HepG2 (cell line): ENCODE results near the gene HAGHL.

Experiments used
- ATF1 ChIP-seq: IDR thresholded peaks from 2 replicates; pipeline ENCODE4 v1.6.1; 2016; ENCODE audit warnings: mild to moderate bottlenecking, control low read depth
- CEBPB ChIP-seq: IDR thresholded peaks from 2 replicates; pipeline ENCODE4 v1.6.1; 2011; ENCODE audit warnings: low read depth, low read length, improper control_type of control experiment, borderline replicate concordance
- ESRRA ChIP-seq: sonication (generic); formaldehyde crosslinking; IDR thresholded peaks from 2 replicates; pipeline ENCODE4 v1.5.1; 2020; ENCODE audit warnings: mild to moderate bottlenecking, low read depth, missing genetic modification reagents
- RFX3 ChIP-seq: IDR thresholded peaks from 2 replicates; pipeline ENCODE4 v1.6.1; 2016; ENCODE audit warnings: missing biosample characterization, missing genetic modification reagents

- TF ChIP-seq RFX3 (CRISPR knock-in tag) = no peak
- TF ChIP-seq ESRRA (CRISPR knock-in tag) = no peak
- no peak for TF ChIP-seq CEBPB
- TF ChIP-seq ATF1 = no peak
Observed at GRCh38 chr16:778909-779527, 52.1 kb downstream of the HAGHL start.
